Stimulated activated CD8-positive, alpha-beta memory T cell treated with anti-CD3 and anti-CD28 coated beads, Interleukin-7, amount 100 ng/mL, for 24 hours (primary cell): ENCODE results near the gene DLGAP1.
"Not testable (repeated sequence)": the region's sequence is repeated elsewhere in the genome, so short reads cannot be mapped to it uniquely, and the experiment has no call there.

Experiments
- DNase-seq: peaks from one replicate; pipeline ENCODE4 v3.0.0-alpha.2; 2020; ENCODE audit warnings: low read depth

Gene DLGAP1

GRCh38 chr18:4455113-4455811 lies at the start of gene DLGAP1:
DLGAP1 (minus strand) TSS chr18:4455307.
- no peak for DNase-seq

- not testable (repeated sequence) for DNase-seq
These were observed 39.7 kb upstream of the DLGAP1 start for GRCh38 chr18:4494703-4495284.

- no peak for DNase-seq
These were observed 13.4 kb upstream of the DLGAP1 start for GRCh38 chr18:4468511-4468910.

- DNase-seq, result no peak
These were observed 482 bp downstream of the DLGAP1 start for GRCh38 chr18:4454537-4455112.

- DNase-seq, result no peak
These were observed 1.1 kb downstream of the DLGAP1 start for GRCh38 chr18:4453874-4454536.

GRCh38 chr18:4453567-4453873 lies 1.6 kb downstream of the DLGAP1 start:
- no peak for DNase-seq

GRCh38 chr18:4450065-4450658 lies 4.9 kb downstream of the DLGAP1 start:
- no peak for DNase-seq

- no peak for DNase-seq
These were observed 9.2 kb downstream of the DLGAP1 start for GRCh38 chr18:4445902-4446301.

GRCh38 chr18:4444306-4444705 lies 10.8 kb downstream of the DLGAP1 start:
- DNase-seq, result no peak

GRCh38 chr18:4441098-4441497 lies 14.0 kb downstream of the DLGAP1 start:
- DNase-seq, result no peak

GRCh38 chr18:4438938-4439337 lies 16.2 kb downstream of the DLGAP1 start:
- DNase-seq, result no peak

- no peak for DNase-seq
These were observed 21.4 kb downstream of the DLGAP1 start for GRCh38 chr18:4433717-4434116.

GRCh38 chr18:4430836-4431235 lies 24.3 kb downstream of the DLGAP1 start:
- DNase-seq, result no peak

GRCh38 chr18:4417714-4418113 lies 37.4 kb downstream of the DLGAP1 start:
- DNase-seq, result no peak

- DNase-seq, result no peak
These were observed 38.1 kb downstream of the DLGAP1 start for GRCh38 chr18:4416976-4417375.

GRCh38 chr18:4412286-4412685 lies 42.8 kb downstream of the DLGAP1 start:
- no peak for DNase-seq

- no peak for DNase-seq
These were observed 48.3 kb downstream of the DLGAP1 start for GRCh38 chr18:4406856-4407255.

- no peak for DNase-seq
These were observed 49.1 kb downstream of the DLGAP1 start for GRCh38 chr18:4405965-4406364.

- no peak for DNase-seq
These were observed 51.3 kb downstream of the DLGAP1 start for GRCh38 chr18:4403836-4404235.

GRCh38 chr18:4400911-4401310 lies 54.2 kb downstream of the DLGAP1 start:
- DNase-seq, result no peak

GRCh38 chr18:4399929-4400328 lies 55.2 kb downstream of the DLGAP1 start:
- DNase-seq, result no peak

- DNase-seq, result no peak
These were observed 60.4 kb downstream of the DLGAP1 start for GRCh38 chr18:4394700-4395099.

- DNase-seq, result no peak
These were observed 63.2 kb downstream of the DLGAP1 start for GRCh38 chr18:4391859-4392258.
